ENCODE results near the gene ACOT7. TPM values are rescaled to one million over a fixed set of nuclear protein-coding genes. Genes with fewer than 3 reads are reported as not detected.
"Not testable (repeated sequence)": the region's sequence is repeated elsewhere in the genome, so short reads cannot be mapped to it uniquely, and the experiment has no call there.

ACOT7 gene
- total RNA-seq, 4 donors from 2014 or later: 23.5 to 50.7 (median 39.0) TPM

GRCh38 chr1:6437012-6437700 is 43.6 kb upstream of the ACOT7 start:
- H3K36me3 ChIP-seq; H3K4me3 ChIP-seq; DNase-seq; intact Hi-C loops (cut with DNase I); H3K9me3 ChIP-seq; H3K27ac ChIP-seq: not testable (repeated sequence)
- TF ChIP-seq CTCF (IDR thresholded peaks at IDR 0.05): peak in 4 of 6 experiments; percentile 12 to 34 (median 15)
- Histone ChIP-seq H3K27me3 (peaks cover 0 to 58% (median 2%) of the 10 kb centered on the region in 4 donors), H3K4me1 (peaks cover 5 to 21% (median 6%) of the 10 kb centered on the region in 3 donors)
- 69 to 73% methylated on average over 9 to 12 of the region's 22 CpGs for WGBS, 2 donors

GRCh38 chr1:6436277-6436676 is 42.7 kb upstream of the ACOT7 start:
- H3K27ac ChIP-seq; H3K9me3 ChIP-seq; intact Hi-C loops (cut with DNase I); H3K36me3 ChIP-seq; H3K4me3 ChIP-seq; DNase-seq: not testable (repeated sequence)
- Histone ChIP-seq H3K4me1 (peaks cover 5 to 23% (median 6%) of the 10 kb centered on the region in 3 donors), H3K27me3 (peaks cover 0 to 49% (median 2%) of the 10 kb centered on the region in 4 donors)
- 68 to 76% methylated on average over 3 of the region's 3 CpGs for WGBS, 2 donors

GRCh38 chr1:6435547-6435946 is 42.0 kb upstream of the ACOT7 start:
- H3K27me3 ChIP-seq: peaks cover 0 to 49% (median 2%) of the 10 kb centered on the region in 4 donors
- 75% methylated on average over 2 of the region's 3 CpGs; no CpG with 5 or more reads in 1 of the 2 donors for WGBS, 2 donors
- TF ChIP-seq POLR2A (IDR thresholded peaks at IDR 0.05) (no peak), CTCF (IDR thresholded peaks at IDR 0.05) (no peak)

GRCh38 chr1:6435129-6435528 is 41.6 kb upstream of the ACOT7 start:
- Histone ChIP-seq H3K9me3 (no peaks in the 10 kb centered on the region), H3K4me3 (no peak overlapping the region), H3K27ac (no peak overlapping the region), H3K27me3 (peaks cover 0 to 49% (median 1%) of the 10 kb centered on the region in 4 donors), H3K4me1 (peaks cover 4 to 25% (median 4%) of the 10 kb centered on the region in 3 donors), H3K36me3 (no peaks in the 10 kb centered on the region)
- no peak for TF ChIP-seq POLR2A (IDR thresholded peaks at IDR 0.05)
- TF ChIP-seq CTCF (IDR thresholded peaks at IDR 0.05): no peak
- DNase-seq: no peak
- WGBS, 2 donors: 71 to 76% methylated on average over 7 to 10 of the region's 15 CpGs
- intact Hi-C loops (cut with DNase I): no loop called here

More at GRCh38 chr1:6435547-6435946, 42.0 kb upstream of the ACOT7 start:
- Histone ChIP-seq H3K9me3 (no peaks in the 10 kb centered on the region), H3K27ac (no peak overlapping the region), H3K4me1 (peaks cover 5 to 25% (median 6%) of the 10 kb centered on the region in 3 donors), H3K36me3 (no peaks in the 10 kb centered on the region), H3K4me3 (no peak overlapping the region)
- intact Hi-C loops (cut with DNase I): no loop called here
- DNase-seq: no peak

- Histone ChIP-seq H3K4me3 (no peak overlapping the region), H3K27ac (no peak overlapping the region), H3K4me1 (peaks cover 0 to 24% (median 0%) of the 10 kb centered on the region in 3 donors), H3K36me3 (no peaks in the 10 kb centered on the region), H3K9me3 (no peaks in the 10 kb centered on the region), H3K27me3 (peaks cover 0 to 49% (median 0%) of the 10 kb centered on the region in 4 donors)
- no peak for DNase-seq
- intact Hi-C loops (cut with DNase I): no loop called here
- 77 to 78% methylated on average over 3 to 5 of the region's 5 CpGs for WGBS, 2 donors
- TF ChIP-seq CTCF (IDR thresholded peaks at IDR 0.05) (no peak), POLR2A (IDR thresholded peaks at IDR 0.05) (no peak)
These were observed 40.6 kb upstream of the ACOT7 start for GRCh38 chr1:6434186-6434585.

GRCh38 chr1:6431645-6432579 is 38.3 kb upstream of the ACOT7 start:
- H3K4me3 ChIP-seq; H3K36me3 ChIP-seq; intact Hi-C loops (cut with DNase I); DNase-seq; H3K27ac ChIP-seq; H3K9me3 ChIP-seq: not testable (repeated sequence)
- 64 to 73% methylated on average over 5 to 6 of the region's 13 CpGs for WGBS, 2 donors
- peaks cover 0 to 49% (median 0%) of the 10 kb centered on the region in 4 donors for H3K27me3 ChIP-seq
- H3K4me1 ChIP-seq: peaks cover 9 to 44% (median 12%) of the 10 kb centered on the region in 3 donors

- H3K4me3 ChIP-seq; H3K27ac ChIP-seq; DNase-seq; H3K9me3 ChIP-seq; intact Hi-C loops (cut with DNase I); H3K36me3 ChIP-seq: not testable (repeated sequence)
- peaks cover 0 to 65% (median 3%) of the 10 kb centered on the region in 4 donors for H3K27me3 ChIP-seq
- H3K4me1 ChIP-seq: peaks cover 19 to 64% (median 28%) of the 10 kb centered on the region in 3 donors
- 50% methylated on average over 2 of the region's 19 CpGs; no CpG with 5 or more reads in 1 of the 2 donors for WGBS, 2 donors
These were observed 36.3 kb upstream of the ACOT7 start for GRCh38 chr1:6429660-6430411.

- DNase-seq; H3K4me3 ChIP-seq; H3K36me3 ChIP-seq; intact Hi-C loops (cut with DNase I); H3K9me3 ChIP-seq: not testable (repeated sequence)
- Histone ChIP-seq H3K27me3 (peaks cover 0 to 79% (median 3%) of the 10 kb centered on the region in 4 donors), H3K4me1 (peaks cover 33 to 78% (median 37%) of the 10 kb centered on the region in 3 donors), H3K27ac (peak overlapping the region in 1 of 4 donors; percentile 64)
- 83% methylated on average over 1 of the region's 6 CpGs; no CpG with 5 or more reads in 1 of the 2 donors for WGBS, 2 donors
These were observed 34.9 kb upstream of the ACOT7 start for GRCh38 chr1:6428453-6428852.

Measured in esophagus squamous epithelium (tissue), 5 donors.